ENCODE data around the gene KCTD16.

KCTD16 gene

DNA sequence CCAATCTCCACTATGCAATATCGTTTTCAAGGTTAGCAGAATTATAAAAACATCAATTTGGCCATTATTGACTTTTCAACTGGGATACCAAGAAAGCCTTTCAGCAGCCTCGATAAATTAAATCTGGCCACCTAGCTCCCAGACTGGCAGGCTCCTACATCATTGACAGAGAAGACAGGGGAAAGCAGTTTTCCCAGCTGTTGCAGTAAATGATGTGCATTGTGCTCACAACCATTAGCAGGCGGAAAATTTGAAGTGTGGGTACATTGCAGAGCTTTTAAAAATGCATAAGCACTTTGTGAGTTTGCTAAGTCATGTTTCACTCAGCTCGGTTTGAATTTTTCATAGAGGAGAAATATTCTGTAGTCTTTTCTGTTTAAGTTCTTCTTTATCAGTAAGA is 297.9 kb downstream of the KCTD16 start:
- no peak for DNase-seq

DNA sequence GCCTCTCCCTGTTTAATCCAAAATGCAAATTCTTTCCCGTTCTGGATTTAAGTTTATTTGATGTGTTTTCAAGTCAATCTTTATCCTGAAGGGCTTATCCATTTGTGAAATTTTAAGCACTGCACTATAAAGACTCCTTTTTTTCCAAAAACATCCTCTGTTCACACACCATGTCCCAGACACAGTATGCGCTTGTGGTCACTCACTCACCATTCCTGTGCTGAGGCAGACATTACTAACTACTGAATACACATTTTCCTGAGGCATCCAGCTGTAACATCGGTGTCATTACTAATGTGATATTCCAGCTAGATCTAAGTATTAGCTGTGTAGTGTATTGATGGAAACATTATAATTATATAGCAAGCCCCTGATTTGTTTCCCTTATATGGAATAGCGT is 298.4 kb downstream of the KCTD16 start:
- no peak for DNase-seq

DNA sequence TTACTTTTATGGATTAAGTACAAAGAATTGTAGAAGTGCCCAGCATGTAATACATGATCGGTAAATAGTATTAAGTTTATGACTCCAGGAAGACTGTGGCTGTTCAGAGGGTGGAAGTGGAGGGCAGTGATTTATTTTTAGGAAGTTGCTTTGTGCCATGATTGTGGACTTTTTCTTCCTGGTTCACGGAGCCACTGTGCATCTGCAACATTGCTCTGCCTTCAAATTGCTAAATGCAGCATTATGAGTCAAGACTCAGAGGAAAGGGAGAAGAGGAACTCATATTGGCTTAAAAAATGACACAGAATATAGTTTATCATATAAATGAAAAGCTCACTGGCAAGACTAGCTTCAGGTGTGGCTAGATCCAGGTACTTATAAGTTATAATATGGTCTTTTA is 301.5 kb downstream of the KCTD16 start:
- no peak for DNase-seq

DNA sequence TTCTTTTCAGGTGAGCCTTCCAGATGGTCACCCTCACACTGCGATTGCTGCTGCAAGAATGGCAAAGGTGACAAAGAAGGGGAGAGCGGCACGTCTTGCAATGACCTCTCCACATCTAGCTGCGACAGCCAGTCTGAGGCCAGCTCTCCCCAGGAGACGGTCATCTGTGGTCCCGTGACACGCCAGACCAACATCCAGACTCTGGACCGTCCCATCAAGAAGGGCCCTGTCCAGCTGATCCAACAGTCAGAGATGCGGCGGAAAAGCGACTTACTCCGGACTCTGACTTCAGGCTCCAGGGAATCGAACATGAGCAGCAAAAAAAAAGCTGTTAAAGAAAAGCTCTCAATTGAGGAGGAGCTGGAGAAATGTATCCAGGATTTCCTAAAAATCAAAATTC is 303.0 kb downstream of the KCTD16 start:
- no peak for DNase-seq

DNA sequence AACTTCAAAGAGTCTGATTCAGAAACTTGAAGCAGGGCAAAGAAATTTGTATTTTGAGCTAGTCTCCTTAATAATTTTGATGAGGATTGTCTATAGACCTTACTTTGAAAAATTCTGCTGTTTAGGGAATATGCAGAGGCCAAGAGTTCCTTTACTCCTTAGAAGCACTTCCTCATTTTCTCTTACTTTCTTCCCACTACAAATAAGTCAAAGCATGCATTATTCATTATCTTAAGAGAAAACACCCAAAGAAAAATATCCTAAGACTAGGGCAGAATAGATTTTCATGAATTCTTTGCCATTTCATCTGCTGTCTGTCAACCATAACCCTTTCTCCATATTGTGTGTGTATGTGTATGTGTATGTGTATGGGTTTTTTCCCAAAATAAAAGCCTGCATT is 307.9 kb downstream of the KCTD16 start:
- no peak for DNase-seq

DNA sequence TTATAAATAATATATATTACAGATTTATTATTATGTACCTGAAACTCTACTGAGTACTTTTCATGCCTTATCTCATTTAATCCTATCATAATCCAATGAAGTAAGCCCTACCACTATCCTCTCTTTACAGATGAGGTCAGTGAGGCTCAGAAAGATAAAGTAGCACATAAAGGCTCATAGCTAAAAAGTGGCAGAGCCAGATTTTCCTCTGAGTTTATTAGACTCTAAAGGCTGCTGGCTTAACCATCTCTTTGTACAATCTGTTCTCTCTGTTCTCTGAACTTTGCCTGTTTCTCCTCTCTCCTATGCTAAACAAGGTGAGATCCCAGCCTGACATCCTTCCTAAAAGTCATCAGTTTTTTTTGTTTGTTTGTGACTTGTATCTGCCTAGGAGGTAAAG is 311.2 kb downstream of the KCTD16 start:
- no peak for DNase-seq

DNA sequence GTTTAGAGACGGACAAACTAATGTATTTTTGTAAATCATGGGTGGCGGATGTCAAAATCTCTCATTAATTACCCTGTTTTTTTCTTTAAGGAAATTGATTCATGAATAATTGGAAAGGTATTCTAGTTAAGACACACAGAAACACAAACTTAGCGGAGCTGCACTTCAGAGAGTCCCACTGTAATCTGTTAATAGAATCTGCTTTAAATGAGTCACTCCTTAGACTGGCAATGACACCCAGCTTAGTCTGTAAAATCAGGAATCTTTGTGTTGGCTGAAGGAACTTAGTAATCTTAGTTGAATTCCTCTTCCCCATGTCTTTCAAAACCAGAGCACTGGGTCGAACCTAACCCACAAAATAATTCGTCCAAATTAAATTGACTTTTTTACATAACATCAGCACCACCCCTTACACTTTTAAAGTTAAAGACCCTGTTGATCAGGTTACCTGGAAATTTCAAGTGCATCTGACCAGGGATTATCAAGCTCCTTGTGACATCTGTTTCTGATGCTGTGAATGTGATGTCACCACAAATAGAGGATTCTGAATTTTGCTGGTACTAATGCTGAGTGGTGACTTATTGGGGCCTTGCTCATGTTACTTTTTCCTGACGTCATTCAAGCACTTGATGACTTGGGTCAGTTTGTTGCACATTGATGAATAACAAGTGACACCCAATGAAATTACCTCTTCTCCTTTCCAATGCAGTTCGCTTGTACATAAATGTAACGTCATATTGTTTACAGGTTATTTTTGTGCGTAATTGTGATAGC is 313.6 kb downstream of the KCTD16 start:
- DNase-seq, result peak; percentile 59

DNA sequence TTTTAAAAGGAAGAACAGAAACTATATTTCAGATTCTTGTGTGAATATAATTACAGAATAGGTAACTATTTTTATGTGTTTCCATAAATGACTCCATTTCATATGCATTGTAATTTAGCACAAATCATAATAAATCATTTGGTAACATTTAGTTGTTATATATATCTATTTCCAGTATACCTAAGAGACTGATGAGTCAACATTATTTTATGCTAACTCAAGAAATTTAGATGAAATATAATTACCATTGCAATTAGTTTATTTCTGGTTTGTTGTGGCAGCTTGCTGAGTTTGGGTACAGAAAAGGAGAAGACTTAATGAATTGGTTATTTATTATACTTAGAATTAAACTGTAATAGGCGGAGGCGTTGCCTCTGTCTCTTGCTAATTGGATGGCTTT is 314.9 kb downstream of the KCTD16 start:
- no peak for DNase-seq

DNA sequence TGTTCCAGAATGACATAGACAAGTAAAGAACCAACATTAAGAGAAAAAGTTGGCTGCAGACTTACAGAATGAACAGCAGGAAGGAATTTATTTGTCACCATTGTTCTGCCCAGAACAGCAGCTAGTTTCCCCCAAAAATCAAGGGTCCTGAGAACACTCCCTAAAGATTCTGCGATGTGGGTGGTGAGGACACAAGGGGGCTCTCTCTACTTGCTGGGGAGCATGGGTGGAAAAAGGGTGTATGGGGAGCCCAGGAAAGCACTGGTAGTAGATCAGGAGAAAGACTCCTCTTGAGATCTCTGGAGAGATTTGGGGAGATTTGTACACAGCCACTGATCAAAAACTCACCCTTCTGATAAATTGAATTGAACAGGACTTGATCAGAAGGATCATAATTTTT is 316.5 kb downstream of the KCTD16 start:
- no peak for DNase-seq

DNA sequence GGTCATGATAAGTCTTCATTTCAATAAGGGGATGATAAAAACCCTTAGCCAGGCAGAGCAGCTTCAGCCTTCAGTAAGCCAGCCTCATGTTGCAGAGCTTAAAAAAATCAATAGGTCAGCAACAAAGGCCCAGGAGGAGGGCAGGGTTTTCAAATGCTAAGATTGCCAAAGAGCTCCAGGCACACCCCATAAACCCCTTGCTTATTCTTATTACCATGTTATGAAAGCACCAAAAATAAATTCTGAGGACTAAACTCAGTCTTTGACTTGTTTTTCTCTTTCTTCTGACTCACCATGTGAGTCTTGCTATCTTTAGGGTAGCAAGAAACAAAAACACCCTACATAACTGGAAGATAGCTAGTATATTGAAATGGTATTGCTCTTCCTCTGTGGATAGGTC is 317.1 kb downstream of the KCTD16 start:
- no peak for DNase-seq

DNA sequence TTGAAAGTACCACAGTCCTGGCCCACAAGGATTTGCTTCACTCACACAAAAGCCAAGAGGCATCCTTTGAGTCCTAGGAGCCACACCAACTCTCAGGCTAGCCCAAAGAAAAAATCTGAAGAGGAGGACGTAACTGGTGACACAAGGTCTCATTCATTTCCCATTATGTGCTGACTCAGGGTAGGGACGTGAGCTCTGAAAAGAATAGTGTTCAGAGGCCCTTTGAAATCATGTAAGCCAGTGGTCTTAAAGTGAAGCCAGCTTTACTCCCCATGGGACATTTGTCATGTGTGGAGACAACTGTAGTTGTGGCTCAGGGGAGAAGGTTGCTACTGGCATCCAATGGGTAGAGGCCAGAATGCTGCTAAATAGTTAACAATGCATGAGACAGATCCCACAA is 332.4 kb downstream of the KCTD16 start:
- no peak for DNase-seq

DNA sequence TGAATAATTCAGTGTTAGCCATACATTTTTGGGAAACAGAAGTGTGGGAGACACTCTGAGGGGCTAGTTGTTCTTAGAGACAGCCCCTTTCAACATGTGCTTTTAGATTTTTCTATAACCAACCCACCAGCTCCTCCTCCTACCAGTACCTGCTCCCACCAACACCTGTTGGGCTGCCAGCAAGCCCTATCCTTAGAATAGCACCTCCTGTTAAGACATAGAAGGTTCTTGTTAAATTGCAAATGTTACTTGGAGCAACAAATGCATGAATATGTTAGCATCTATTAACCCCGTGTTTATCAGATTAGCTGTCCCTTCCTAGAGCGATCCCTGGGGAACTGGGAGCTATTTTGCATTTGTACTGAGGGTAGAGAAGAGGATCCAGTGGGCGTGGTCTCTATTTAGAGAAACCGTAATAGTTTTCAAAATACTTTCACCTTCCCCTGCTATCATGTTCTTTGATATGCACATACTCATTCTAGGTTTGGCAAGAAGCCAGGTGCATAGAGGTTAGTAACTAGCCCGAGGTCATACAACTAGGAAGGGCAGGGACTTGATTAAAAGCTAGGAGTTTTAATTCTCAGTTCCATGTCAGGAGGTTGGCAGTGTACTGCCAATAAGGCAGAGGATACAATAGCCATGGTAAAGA is 334.4 kb downstream of the KCTD16 start:
- DNase-seq, result no peak

DNA sequence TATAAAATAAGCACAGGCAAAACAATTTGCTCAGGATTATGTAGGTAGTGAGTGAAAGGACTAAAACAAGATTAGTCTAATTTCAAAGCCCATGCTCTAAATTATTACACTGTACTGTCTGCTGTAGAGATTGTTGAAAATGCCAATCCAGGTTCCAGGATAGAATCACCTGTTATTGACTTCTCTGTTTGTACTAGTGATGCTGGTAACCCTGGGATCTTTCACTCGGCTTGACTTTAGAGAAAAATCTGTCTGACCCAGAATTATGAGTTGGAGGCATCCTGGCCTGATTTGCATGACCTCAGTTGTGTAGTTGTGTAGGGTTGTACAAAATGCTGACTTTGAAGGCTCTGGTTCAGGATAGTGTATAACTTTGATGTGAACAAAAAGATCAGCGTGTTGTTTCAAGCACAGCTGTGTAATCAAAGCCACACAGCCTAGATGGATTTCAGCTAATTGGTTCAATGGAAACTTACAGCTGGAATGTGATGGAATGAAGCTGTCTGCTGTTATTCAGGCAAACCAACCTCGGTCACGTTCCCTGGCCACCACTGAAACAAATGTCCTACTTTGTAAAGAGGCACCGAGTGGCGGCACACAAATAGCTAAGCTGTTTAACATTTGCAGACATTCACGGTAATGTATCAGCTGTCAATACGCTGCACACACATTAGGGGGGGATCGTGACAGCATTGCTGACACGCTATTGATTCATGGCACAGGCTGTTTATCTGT is 340.3 kb downstream of the KCTD16 start:
- no peak for DNase-seq

DNA sequence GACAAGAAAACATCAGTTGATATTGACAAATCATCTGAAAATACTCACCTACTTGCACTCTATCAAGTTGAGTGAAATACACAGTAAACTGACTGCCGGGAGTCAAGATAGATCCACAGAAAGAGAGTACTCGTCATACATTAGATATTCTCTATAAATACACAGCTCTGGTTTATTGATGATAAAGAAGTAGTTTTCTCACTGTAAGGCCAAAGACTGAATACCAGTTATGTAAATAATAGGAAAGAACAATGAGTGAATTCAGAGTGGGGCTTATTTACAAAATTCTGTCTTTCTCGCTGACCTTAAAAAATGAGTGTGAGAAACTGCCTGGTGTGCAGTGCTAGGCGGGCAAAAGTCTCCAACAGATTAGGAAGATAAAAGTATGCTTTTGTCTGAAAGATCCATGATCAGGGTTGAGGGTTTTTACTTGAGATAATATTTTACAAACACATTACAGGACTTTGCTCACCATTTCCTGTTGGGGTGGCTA is 341.0 kb downstream of the KCTD16 start:
- DNase-seq, result no peak

DNA sequence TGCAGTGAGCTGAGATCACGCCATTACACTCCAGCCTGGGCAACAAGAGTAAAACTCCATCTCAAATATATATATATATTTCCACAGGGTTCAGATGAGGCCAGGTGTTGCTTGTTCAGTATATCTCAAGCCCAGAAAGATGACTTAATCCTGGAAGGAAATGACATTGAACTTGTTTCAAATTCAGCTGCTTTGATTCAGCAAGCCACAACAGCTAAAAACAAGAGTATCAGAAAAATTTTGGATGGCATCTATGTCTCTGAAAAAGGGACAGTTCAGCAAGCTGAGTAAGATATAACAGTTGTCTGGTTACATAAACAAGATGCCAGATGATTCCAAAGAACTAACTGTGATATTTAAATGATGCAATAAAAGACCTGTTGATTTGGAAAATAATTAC is 352.0 kb downstream of the KCTD16 start:
- no peak for DNase-seq

DNA sequence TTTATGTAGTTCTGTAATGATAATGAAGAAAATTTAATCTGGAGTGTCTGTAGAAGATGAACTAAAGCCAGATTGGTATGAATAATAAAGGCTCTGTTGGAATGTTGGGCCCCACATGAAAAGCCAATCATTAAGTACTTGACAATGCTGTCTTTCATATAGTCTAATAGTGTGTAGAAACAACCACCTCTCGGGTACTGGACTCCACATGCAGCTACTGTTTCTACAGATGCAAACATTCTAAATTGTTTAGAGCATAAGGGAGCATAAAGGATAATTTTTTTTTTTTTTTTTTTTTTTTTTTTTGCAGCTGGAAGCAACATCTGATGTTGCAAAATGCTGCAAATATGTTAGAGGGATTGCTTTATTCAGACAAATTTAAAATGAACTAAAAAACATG is 354.3 kb downstream of the KCTD16 start:
- no peak for DNase-seq

DNA sequence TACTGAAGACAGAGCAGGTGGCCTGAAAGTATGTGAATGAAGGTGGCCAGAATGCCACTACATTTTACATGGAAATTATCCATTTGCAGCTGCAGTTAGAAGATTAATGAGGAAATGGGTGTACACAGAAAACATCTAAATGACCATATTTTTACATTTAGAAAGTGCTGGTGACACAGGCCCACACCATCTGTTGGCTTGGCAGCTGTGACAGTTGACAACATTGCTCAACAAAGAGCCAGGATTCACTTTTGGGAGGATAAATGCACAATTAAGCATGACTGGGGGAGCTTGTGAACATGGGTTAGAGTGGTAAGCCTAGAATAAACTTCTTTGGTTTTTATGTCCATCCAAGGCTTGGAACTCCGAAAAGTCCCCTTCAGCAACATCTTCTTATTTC is 360.5 kb downstream of the KCTD16 start:
- no peak for DNase-seq

Data from NCI-H524 treated with DMSO at 0.1 percent for 48 hours (cell line).